A673 (cell line): ENCODE data around the gene EIF3L.

Source experiments
- CTCF ChIP-seq: fragments of 300-800, 200-600 bp; sonication (generic); conservative IDR thresholded peaks from 2 replicates; pipeline ENCODE4 v1.5.1; 2017; ENCODE audit warnings: low read depth, mild to moderate bottlenecking, antibody characterized with exemption, low read length, moderate library complexity, mixed read lengths
- EZH2 ChIP-seq: fragments of 200-600 bp; sonication (generic); IDR thresholded peaks from 2 replicates; pipeline ENCODE4 v1.6.1; 2017; ENCODE audit warnings: borderline replicate concordance, low read depth, mild to moderate bottlenecking, mixed read lengths, antibody characterized with exemption, low read length; ENCODE audit not compliant: poor library complexity, severe bottlenecking

- no peak for TF ChIP-seq CTCF
- no peak for TF ChIP-seq EZH2
Observed at GRCh38 chr22:37823134-37823985, 25.9 kb upstream of the EIF3L start, which contains the start of gene GALR3.
